Karpas-422 (cell line): Measurements from ENCODE around the gene CAMK2A. TPM values are rescaled to one million over a fixed set of nuclear protein-coding genes. Genes with fewer than 3 reads are reported as not detected.

Source experiments
- DNase-seq: peaks from one replicate; pipeline ENCODE4 v3.0.0-alpha.2; 2015
- H2AFZ ChIP-seq: fragments of 200-600 bp; sonication (generic); 2 replicates; pipeline ENCODE4 v1.6.1; 2014; ENCODE audit warnings: antibody characterized with exemption, low read length, mixed read lengths
- H3K27ac ChIP-seq: fragments of 200-600 bp; sonication (generic); 2 replicates; pipeline ENCODE4 v1.5.1; 2014; ENCODE audit warnings: mild to moderate bottlenecking, low read length, moderate library complexity
- H3K27me3 ChIP-seq: fragments of 200-600 bp; sonication (generic); 2 replicates; pipeline ENCODE4 v1.6.1; 2014; ENCODE audit warnings: low read length, mixed read lengths
- H3K36me3 ChIP-seq: fragments of 200-600 bp; sonication (generic); 2 replicates; pipeline ENCODE4 v1.6.1; 2014; ENCODE audit warnings: low read length, mixed read lengths; ENCODE audit not compliant: insufficient read depth
- H3K4me1 ChIP-seq: fragments of 200-600 bp; sonication (generic); 2 replicates; pipeline ENCODE4 v1.6.1; 2014; ENCODE audit warnings: mild to moderate bottlenecking, low read length, mixed read lengths
- H3K4me2 ChIP-seq: fragments of 200-600 bp; sonication (generic); 2 replicates; pipeline ENCODE4 v1.6.1; 2014; ENCODE audit warnings: low read length, low read depth, mild to moderate bottlenecking; ENCODE audit not compliant: poor library complexity, severe bottlenecking
- H3K4me3 ChIP-seq: fragments of 200-600 bp; sonication (generic); 2 replicates; pipeline ENCODE4 v1.5.1; 2014; ENCODE audit warnings: mild to moderate bottlenecking, antibody characterized with exemption, low read length, mixed read lengths
- H3K79me2 ChIP-seq: fragments of 200-600 bp; sonication (generic); 2 replicates; pipeline ENCODE4 v1.6.1; 2014; ENCODE audit warnings: mild to moderate bottlenecking, low read length, mixed read lengths
- H3K9ac ChIP-seq: fragments of 200-600 bp; sonication (generic); 2 replicates; pipeline ENCODE4 v1.6.0; 2014; ENCODE audit warnings: low read length
- H3K9me2 ChIP-seq: fragments of 200-600 bp; sonication (generic), shearing (Covaris generic); replicated peaks from 2 replicates; pipeline ENCODE4 v1.6.0; 2014; ENCODE audit warnings: mild to moderate bottlenecking, low read length, moderate library complexity; ENCODE audit not compliant: insufficient read depth
- H3K9me3 ChIP-seq: fragments of 300-700, 200-600 bp; sonication (generic); 2 replicates; pipeline ENCODE4 v1.6.1; 2014; ENCODE audit warnings: low read length, mixed read lengths
- H4K20me1 ChIP-seq: fragments of 200-600 bp; sonication (generic); 2 replicates; pipeline ENCODE4 v1.6.1; 2014; ENCODE audit warnings: mild to moderate bottlenecking, antibody characterized with exemption, low read length, low read depth; ENCODE audit not compliant: insufficient read depth
- total RNA-seq: library from RNA; depleted of rRNA; stranded (reverse); fragments of >200 nt; shearing (Covaris generic); gene quantifications from 2 replicates; pipeline ENCODE4 v1.2.3, GENCODE V29; 2014; ENCODE audit warnings: low replicate concordance

CAMK2A gene
- total RNA-seq, 1 experiment from 2014 or later: not detected

- Histone ChIP-seq H3K4me2 (no peak overlapping the region), H3K4me1 (no peaks in the 10 kb centered on the region), H3K9ac (no peak overlapping the region), H3K27ac (no peak overlapping the region), H3K27me3 (no peaks in the 10 kb centered on the region), H3K79me2 (no peaks in the 10 kb centered on the region), H3K36me3 (no peaks in the 10 kb centered on the region), H3K9me3 (no peaks in the 10 kb centered on the region), H3K9me2 (no peaks in the 10 kb centered on the region), H3K4me3 (no peak overlapping the region), H4K20me1 (no peaks in the 10 kb centered on the region), H2AFZ (no peak overlapping the region)
- DNase-seq: no peak
Observed at GRCh38 chr5:150319484-150319790, 29.9 kb upstream of the CAMK2A start.

GRCh38 chr5:150318613-150319483 lies 29.3 kb upstream of the CAMK2A start:
- Histone ChIP-seq H3K4me3 (no peak overlapping the region), H4K20me1 (no peaks in the 10 kb centered on the region), H3K4me2 (no peak overlapping the region), H2AFZ (no peak overlapping the region), H3K9me2 (no peaks in the 10 kb centered on the region), H3K4me1 (no peaks in the 10 kb centered on the region), H3K9ac (no peak overlapping the region), H3K9me3 (no peaks in the 10 kb centered on the region), H3K79me2 (no peaks in the 10 kb centered on the region), H3K27ac (no peak overlapping the region), H3K36me3 (no peaks in the 10 kb centered on the region), H3K27me3 (no peaks in the 10 kb centered on the region)
- no peak for DNase-seq

GRCh38 chr5:150317048-150318003 lies 27.8 kb upstream of the CAMK2A start:
- DNase-seq: no peak
- Histone ChIP-seq H3K4me1 (no peaks in the 10 kb centered on the region), H3K36me3 (no peaks in the 10 kb centered on the region), H3K4me2 (no peak overlapping the region), H3K9me2 (no peaks in the 10 kb centered on the region), H4K20me1 (no peaks in the 10 kb centered on the region), H3K27ac (no peak overlapping the region), H3K9ac (no peak overlapping the region), H3K4me3 (no peak overlapping the region), H3K9me3 (no peaks in the 10 kb centered on the region), H2AFZ (no peak overlapping the region), H3K27me3 (no peaks in the 10 kb centered on the region), H3K79me2 (no peaks in the 10 kb centered on the region)

GRCh38 chr5:150316320-150316719 lies 26.7 kb upstream of the CAMK2A start:
- Histone ChIP-seq H4K20me1 (no peaks in the 10 kb centered on the region), H3K4me3 (no peak overlapping the region), H3K79me2 (no peaks in the 10 kb centered on the region), H3K36me3 (no peaks in the 10 kb centered on the region), H3K27me3 (no peaks in the 10 kb centered on the region), H3K9me2 (no peaks in the 10 kb centered on the region), H3K4me1 (no peaks in the 10 kb centered on the region), H3K4me2 (no peak overlapping the region), H2AFZ (no peak overlapping the region), H3K9me3 (no peaks in the 10 kb centered on the region), H3K9ac (no peak overlapping the region), H3K27ac (no peak overlapping the region)
- no peak for DNase-seq

GRCh38 chr5:150315245-150315644 lies 25.7 kb upstream of the CAMK2A start:
- Histone ChIP-seq H3K27ac (no peak overlapping the region), H3K4me2 (no peak overlapping the region), H3K79me2 (no peaks in the 10 kb centered on the region), H2AFZ (no peak overlapping the region), H4K20me1 (no peaks in the 10 kb centered on the region), H3K4me1 (peaks cover 2% of the 10 kb centered on the region; the same call in 1 of the 2 replicates), H3K36me3 (no peaks in the 10 kb centered on the region), H3K9me2 (no peaks in the 10 kb centered on the region), H3K4me3 (no peak overlapping the region), H3K9me3 (no peaks in the 10 kb centered on the region), H3K27me3 (no peaks in the 10 kb centered on the region), H3K9ac (no peak overlapping the region)
- no peak for DNase-seq

GRCh38 chr5:150313921-150314716 lies 24.5 kb upstream of the CAMK2A start:
- DNase-seq: no peak
- Histone ChIP-seq H3K4me3 (no peak overlapping the region), H3K9ac (no peak overlapping the region), H4K20me1 (no peaks in the 10 kb centered on the region), H3K79me2 (no peaks in the 10 kb centered on the region), H3K4me1 (peaks cover 13% of the 10 kb centered on the region), H3K36me3 (no peaks in the 10 kb centered on the region), H3K27me3 (no peaks in the 10 kb centered on the region), H3K9me3 (no peaks in the 10 kb centered on the region), H2AFZ (no peak overlapping the region), H3K27ac (no peak overlapping the region), H3K4me2 (no peak overlapping the region), H3K9me2 (no peaks in the 10 kb centered on the region)

GRCh38 chr5:150313501-150313900 lies 23.9 kb upstream of the CAMK2A start:
- Histone ChIP-seq H3K79me2 (no peaks in the 10 kb centered on the region), H3K4me3 (no peak overlapping the region), H3K9ac (no peak overlapping the region), H3K4me2 (no peak overlapping the region), H4K20me1 (no peaks in the 10 kb centered on the region), H3K4me1 (peaks cover 13% of the 10 kb centered on the region), H3K36me3 (no peaks in the 10 kb centered on the region), H3K9me3 (no peaks in the 10 kb centered on the region), H3K27ac (no peak overlapping the region), H2AFZ (no peak overlapping the region), H3K27me3 (no peaks in the 10 kb centered on the region), H3K9me2 (no peaks in the 10 kb centered on the region)
- no peak for DNase-seq

- H3K36me3 ChIP-seq: no peaks in the 10 kb centered on the region
- no peak overlapping the region for H3K9ac ChIP-seq
- H3K27ac ChIP-seq: no peak overlapping the region
- no peak overlapping the region for H2AFZ ChIP-seq
- H3K4me2 ChIP-seq: no peak overlapping the region
- H3K4me3 ChIP-seq: no peak overlapping the region
- peaks cover 13% of the 10 kb centered on the region for H3K4me1 ChIP-seq
- no peaks in the 10 kb centered on the region for H4K20me1 ChIP-seq
- H3K27me3 ChIP-seq: no peaks in the 10 kb centered on the region
- H3K9me2 ChIP-seq: no peaks in the 10 kb centered on the region
- no peaks in the 10 kb centered on the region for H3K79me2 ChIP-seq
- no peak for DNase-seq
- no peaks in the 10 kb centered on the region for H3K9me3 ChIP-seq
Observed at GRCh38 chr5:150312518-150312917, 22.9 kb upstream of the CAMK2A start.
